ENCODE data around the gene PPARD.

PPARD gene

GRCh38 chr6:35415065-35415891, 72.9 kb downstream of the PPARD start:
- no peak overlapping the region for H3K4me3 ChIP-seq (ENCODE audit: low read length, poor library complexity, severe bottlenecking)
- H4K20me1 ChIP-seq (ENCODE audit: insufficient read depth, low read length, poor library complexity, severe bottlenecking) = no peaks in the 10 kb centered on the region
- no peaks in the 10 kb centered on the region for H3K79me2 ChIP-seq (ENCODE audit: insufficient read depth, low read length)
- H3F3A ChIP-seq (ENCODE audit: low read depth) = no peaks in the 10 kb centered on the region
- H2AFZ ChIP-seq (ENCODE audit: low read length) = no peak overlapping the region
- H3K4me2 ChIP-seq (ENCODE audit: low read depth, low read length, poor library complexity, severe bottlenecking) = no peak overlapping the region
- no peaks in the 10 kb centered on the region for H3K9me2 ChIP-seq (replicated peaks; ENCODE audit: low read depth, low read length)
- no peak for TF ChIP-seq EZH2phosphoT487 (IDR thresholded peaks at IDR 0.05; ENCODE audit: borderline replicate concordance)
- peak; percentile 43 for TF ChIP-seq CTCF (conservative IDR thresholded peaks at IDR 0.05; ENCODE audit: low read length)
- H3K36me3 ChIP-seq (ENCODE audit: insufficient read depth, low read length) = peaks cover 14% of the 10 kb centered on the region; the same call in 1 of the 2 replicates
- peaks cover 31% of the 10 kb centered on the region for H3K4me1 ChIP-seq (ENCODE audit: insufficient read depth, low read length, poor library complexity, severe bottlenecking)
- H3K9me3 ChIP-seq (ENCODE audit: insufficient read depth, low read depth, low read length) = no peaks in the 10 kb centered on the region
- H3K9ac ChIP-seq (ENCODE audit: low read depth, low read length, poor library complexity, severe bottlenecking) = no peak overlapping the region
- H3K27me3 ChIP-seq (ENCODE audit: insufficient read depth, low read length, poor library complexity, severe bottlenecking) = no peaks in the 10 kb centered on the region

- Histone ChIP-seq H3K4me2 (ENCODE audit: low read depth, low read length, poor library complexity, severe bottlenecking) (peak overlapping the region; percentile 60), H3K9me3 (ENCODE audit: insufficient read depth, low read depth, low read length) (no peaks in the 10 kb centered on the region), H3K4me3 (ENCODE audit: low read length, poor library complexity, severe bottlenecking) (no peak overlapping the region)
These were observed 75.8 kb downstream of the PPARD start for GRCh38 chr6:35417979-35418661.

GRCh38 chr6:35419417-35419816, 77.1 kb downstream of the PPARD start:
- Histone ChIP-seq H3K9me3 (ENCODE audit: insufficient read depth, low read depth, low read length) (no peaks in the 10 kb centered on the region), H3K27me3 (ENCODE audit: insufficient read depth, low read length, poor library complexity, severe bottlenecking) (no peaks in the 10 kb centered on the region), H3K9ac (ENCODE audit: low read depth, low read length, poor library complexity, severe bottlenecking) (peak overlapping the region; percentile 32), H3K36me3 (ENCODE audit: insufficient read depth, low read length) (peaks cover 3% of the 10 kb centered on the region; the same call in 1 of the 2 replicates), H3K4me3 (ENCODE audit: low read length, poor library complexity, severe bottlenecking) (no peak overlapping the region), H4K20me1 (ENCODE audit: insufficient read depth, low read length, poor library complexity, severe bottlenecking) (no peaks in the 10 kb centered on the region), H3K9me2 (replicated peaks; ENCODE audit: low read depth, low read length) (no peaks in the 10 kb centered on the region), H3K79me2 (ENCODE audit: insufficient read depth, low read length) (no peaks in the 10 kb centered on the region), H3K4me1 (ENCODE audit: insufficient read depth, low read length, poor library complexity, severe bottlenecking) (peaks cover 28% of the 10 kb centered on the region), H3F3A (ENCODE audit: low read depth) (no peaks in the 10 kb centered on the region), H3K4me2 (ENCODE audit: low read depth, low read length, poor library complexity, severe bottlenecking) (peak overlapping the region; percentile 60), H2AFZ (ENCODE audit: low read length) (peak overlapping the region; percentile 34; the same call in 1 of the 2 replicates)
- TF ChIP-seq CTCF (conservative IDR thresholded peaks at IDR 0.05; ENCODE audit: low read length) (peak; percentile 74), EZH2phosphoT487 (IDR thresholded peaks at IDR 0.05; ENCODE audit: borderline replicate concordance) (no peak)

More at GRCh38 chr6:35417979-35418661, 75.8 kb downstream of the PPARD start:
- H3K4me1 ChIP-seq (ENCODE audit: insufficient read depth, low read length, poor library complexity, severe bottlenecking) = peaks cover 28% of the 10 kb centered on the region
- no peaks in the 10 kb centered on the region for H4K20me1 ChIP-seq (ENCODE audit: insufficient read depth, low read length, poor library complexity, severe bottlenecking)
- H3K9ac ChIP-seq (ENCODE audit: low read depth, low read length, poor library complexity, severe bottlenecking) = peak overlapping the region; percentile 32
- no peaks in the 10 kb centered on the region for H3K79me2 ChIP-seq (ENCODE audit: insufficient read depth, low read length)
- H3K9me2 ChIP-seq (replicated peaks; ENCODE audit: low read depth, low read length) = no peaks in the 10 kb centered on the region
- H3K36me3 ChIP-seq (ENCODE audit: insufficient read depth, low read length) = peaks cover 5% of the 10 kb centered on the region; the same call in 1 of the 2 replicates
- H3K27me3 ChIP-seq (ENCODE audit: insufficient read depth, low read length, poor library complexity, severe bottlenecking) = no peaks in the 10 kb centered on the region
- H2AFZ ChIP-seq (ENCODE audit: low read length) = no peak overlapping the region
- TF ChIP-seq EZH2phosphoT487 (IDR thresholded peaks at IDR 0.05; ENCODE audit: borderline replicate concordance) (no peak), CTCF (conservative IDR thresholded peaks at IDR 0.05; ENCODE audit: low read length) (no peak)
- H3F3A ChIP-seq (ENCODE audit: low read depth) = no peaks in the 10 kb centered on the region
